HG03521 (cell line): ENCODE data around the gene INPP5F.
A peak's percentile ranks its signal among the peaks of the same experiment; 100 is the strongest.

Experiments
- ATAC-seq: cut with Tn5 transposase; IDR thresholded peaks from one replicate; pipeline ENCODE4 v1.9.1; 2021; ENCODE audit warnings: mild to moderate bottlenecking, moderate library complexity; ENCODE audit not compliant: unreplicated experiment

The INPP5F gene, protein sequence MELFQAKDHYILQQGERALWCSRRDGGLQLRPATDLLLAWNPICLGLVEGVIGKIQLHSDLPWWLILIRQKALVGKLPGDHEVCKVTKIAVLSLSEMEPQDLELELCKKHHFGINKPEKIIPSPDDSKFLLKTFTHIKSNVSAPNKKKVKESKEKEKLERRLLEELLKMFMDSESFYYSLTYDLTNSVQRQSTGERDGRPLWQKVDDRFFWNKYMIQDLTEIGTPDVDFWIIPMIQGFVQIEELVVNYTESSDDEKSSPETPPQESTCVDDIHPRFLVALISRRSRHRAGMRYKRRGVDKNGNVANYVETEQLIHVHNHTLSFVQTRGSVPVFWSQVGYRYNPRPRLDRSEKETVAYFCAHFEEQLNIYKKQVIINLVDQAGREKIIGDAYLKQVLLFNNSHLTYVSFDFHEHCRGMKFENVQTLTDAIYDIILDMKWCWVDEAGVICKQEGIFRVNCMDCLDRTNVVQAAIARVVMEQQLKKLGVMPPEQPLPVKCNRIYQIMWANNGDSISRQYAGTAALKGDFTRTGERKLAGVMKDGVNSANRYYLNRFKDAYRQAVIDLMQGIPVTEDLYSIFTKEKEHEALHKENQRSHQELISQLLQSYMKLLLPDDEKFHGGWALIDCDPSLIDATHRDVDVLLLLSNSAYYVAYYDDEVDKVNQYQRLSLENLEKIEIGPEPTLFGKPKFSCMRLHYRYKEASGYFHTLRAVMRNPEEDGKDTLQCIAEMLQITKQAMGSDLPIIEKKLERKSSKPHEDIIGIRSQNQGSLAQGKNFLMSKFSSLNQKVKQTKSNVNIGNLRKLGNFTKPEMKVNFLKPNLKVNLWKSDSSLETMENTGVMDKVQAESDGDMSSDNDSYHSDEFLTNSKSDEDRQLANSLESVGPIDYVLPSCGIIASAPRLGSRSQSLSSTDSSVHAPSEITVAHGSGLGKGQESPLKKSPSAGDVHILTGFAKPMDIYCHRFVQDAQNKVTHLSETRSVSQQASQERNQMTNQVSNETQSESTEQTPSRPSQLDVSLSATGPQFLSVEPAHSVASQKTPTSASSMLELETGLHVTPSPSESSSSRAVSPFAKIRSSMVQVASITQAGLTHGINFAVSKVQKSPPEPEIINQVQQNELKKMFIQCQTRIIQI

DNA sequence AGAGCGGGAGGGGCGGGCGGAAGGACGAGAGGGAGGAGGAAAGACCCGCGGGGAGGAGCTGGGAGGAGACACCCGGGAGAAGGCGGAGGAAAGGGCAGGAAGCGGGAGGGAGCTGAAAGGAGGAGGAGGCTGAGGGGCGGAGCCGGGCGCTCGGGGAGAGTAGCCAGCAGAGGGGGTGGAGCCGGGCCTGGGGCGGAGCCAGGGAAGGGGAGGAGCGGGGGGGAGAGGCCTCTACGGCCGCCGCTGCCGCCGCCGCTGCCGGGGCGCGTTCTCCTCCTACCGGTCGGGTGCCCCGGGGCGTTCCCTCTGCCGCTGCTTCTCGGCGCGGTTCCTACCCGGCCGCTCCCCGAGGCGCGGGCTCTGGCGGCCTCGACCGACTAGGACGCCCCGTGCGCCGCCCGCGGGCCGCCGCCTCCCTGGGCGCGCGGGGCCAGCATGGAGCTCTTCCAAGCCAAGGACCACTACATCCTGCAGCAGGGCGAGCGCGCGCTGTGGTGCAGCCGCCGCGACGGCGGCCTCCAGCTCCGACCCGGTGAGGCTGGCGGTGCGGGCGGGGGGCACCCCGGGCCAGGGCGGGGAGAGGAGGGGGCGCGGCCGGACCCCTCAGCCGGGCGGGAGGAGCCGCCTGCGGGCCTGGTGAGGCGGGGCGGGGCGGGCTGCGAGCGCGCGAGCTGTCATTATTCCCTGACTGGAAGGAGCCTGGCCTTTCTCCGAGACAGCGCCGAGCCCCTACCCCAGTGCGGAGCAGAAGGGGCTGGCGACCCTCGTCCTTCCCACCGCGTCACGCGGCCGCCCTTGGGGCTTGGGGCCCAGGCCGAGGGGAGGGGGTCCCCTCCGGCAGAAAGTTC is at the start of gene INPP5F:
Gene INPP5F, plus strand, starts transcription at position 223 of the 848 bp plus-strand sequence. Its CDS starts 213 bp downstream, at position 436.
- peak; percentile 86 for ATAC-seq

DNA sequence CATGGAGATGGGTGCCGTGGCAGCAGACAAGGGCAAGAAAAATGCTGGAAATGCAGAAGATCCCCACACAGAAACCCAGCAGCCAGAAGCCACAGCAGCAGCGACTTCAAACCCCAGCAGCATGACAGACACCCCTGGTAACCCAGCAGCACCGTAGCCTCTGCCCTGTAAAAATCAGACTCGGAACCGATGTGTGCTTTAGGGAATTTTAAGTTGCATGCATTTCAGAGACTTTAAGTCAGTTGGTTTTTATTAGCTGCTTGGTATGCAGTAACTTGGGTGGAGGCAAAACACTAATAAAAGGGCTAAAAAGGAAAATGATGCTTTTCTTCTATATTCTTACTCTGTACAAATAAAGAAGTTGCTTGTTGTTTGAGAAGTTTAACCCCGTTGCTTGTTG is 48.7 kb upstream of the INPP5F start:
- no peak for ATAC-seq

DNA sequence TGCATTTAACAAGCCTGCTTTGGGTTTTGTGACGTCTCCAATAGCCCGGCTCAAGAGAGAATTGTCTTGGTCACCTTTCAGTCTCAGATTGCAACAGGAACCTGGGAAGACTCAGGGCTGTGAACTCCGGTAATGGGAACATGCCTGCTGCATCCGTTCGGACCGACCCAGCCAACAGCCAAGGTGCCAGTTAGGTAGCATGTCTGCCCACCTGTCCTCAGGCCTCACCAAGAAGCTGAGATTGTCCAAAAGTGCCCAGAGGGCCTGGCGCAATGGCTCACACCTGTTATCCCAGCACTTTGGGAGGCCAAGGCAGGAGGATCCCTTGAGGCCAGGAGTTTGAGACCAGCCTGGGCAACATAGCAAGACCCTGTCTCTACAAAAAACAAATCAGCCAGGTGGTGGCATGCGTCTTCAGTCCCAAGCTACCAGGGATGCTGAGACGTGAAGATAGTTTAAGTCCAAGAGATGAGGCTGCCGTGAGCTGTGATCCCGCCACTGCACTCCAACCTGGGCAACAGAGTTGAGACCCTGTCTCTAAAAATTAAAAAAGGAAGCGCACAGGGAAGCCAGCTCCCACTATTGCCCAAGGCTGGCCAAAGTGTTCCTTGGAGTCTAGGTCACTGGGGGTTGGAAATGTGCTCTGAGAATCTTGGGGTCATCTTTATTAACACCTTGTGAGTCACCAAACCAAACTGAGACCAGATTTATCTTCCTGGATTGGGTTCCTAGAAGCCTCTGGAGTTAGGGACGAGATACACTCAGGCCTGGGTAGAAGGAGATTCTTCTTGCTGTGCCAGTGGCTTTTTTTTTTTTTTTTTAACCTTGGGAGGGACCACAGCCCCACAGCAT is 47.7 kb upstream of the INPP5F start:
- no peak for ATAC-seq

DNA sequence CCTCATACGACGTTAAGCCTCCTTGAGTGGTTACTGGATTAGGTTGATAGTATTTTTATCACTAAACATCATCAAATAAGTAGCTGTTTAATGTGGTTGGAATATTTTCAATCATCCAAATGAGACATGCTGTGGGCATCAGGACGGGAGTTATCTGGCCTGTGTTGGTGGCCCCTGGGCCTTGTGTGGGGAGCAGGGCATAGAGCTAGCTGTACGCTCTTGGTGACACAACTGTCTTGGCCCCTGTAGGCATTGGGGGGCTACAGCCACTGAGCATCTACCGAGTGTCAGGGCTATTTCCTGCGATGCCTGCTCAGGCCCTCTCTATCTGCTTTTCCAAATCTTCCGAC is 46.4 kb upstream of the INPP5F start:
- ATAC-seq, result no peak

DNA sequence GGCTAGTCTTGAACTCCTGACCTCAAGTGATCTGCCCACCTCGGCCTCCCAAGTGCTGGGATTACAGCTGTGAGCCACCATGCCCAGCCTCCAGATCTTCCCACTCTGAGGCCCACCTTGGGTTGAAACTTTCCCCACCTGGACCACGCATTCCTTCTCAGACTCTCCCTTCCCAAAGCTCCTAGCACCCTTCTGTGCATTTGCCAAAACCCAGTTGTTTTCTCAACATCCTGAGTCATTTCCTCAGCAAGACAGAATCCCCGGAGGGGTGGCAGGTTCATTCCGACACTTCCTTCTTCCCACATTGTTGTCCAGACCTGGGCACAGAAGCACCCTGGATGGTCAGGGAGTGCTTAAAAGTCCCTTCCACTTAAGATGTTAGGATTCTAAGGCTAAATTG is 45.8 kb upstream of the INPP5F start:
- ATAC-seq, result no peak

DNA sequence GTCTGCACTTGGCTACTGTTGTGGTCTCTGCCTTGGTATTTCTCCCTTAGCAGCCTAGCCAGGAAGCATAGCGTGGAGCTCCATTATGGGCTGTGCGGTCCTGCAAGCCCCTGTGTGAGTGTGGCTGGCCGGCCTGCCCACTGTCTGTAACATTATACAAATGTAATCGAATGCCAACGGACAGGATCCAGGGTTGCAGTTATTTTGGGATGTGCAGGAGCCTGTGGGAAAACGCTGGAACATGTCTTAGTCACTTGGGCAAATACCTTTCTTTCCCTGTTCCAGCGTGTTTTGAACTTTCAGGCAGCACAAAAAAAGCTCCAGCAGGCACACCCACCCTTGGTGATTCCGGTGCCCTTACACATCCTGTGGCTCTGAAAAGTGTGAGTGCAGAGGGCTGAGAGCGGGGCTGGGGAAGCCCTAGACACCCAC is 45.2 kb upstream of the INPP5F start:
- no peak for ATAC-seq

DNA sequence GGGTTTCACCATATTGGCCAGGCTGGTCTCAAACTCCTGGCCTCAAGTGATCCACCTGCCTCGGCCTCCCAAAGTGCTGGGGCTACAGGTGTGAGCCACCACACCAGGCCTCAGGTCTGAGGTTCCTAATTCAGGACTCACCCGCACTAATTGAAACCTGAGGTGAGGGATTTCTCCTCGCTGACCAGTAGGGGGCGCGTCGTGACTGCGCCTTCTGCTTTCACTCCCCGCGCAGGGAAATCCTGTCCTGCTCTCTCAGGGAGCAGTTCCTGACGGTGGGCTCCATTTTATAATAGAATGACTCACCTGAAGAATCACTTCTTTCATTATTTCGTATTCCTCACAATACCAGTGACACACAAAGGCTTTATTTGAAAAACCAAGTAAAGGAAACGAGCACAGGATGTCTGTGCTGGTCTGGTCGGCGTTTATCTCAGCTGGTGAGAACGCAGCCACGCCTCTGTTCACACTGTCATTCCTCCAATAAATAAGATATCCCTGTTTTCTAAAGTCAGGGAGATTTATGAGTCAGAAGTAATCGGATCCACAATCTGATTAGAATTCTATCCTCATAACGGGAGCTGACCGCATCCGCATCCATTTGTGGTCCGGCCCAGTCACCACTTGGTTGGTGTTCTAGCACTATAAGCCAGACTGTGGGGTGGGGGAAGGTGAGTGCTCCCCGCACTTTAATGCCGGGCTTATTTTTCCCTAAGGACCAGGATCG is 39.2 kb upstream of the INPP5F start:
- ATAC-seq, result peak; percentile 65

DNA sequence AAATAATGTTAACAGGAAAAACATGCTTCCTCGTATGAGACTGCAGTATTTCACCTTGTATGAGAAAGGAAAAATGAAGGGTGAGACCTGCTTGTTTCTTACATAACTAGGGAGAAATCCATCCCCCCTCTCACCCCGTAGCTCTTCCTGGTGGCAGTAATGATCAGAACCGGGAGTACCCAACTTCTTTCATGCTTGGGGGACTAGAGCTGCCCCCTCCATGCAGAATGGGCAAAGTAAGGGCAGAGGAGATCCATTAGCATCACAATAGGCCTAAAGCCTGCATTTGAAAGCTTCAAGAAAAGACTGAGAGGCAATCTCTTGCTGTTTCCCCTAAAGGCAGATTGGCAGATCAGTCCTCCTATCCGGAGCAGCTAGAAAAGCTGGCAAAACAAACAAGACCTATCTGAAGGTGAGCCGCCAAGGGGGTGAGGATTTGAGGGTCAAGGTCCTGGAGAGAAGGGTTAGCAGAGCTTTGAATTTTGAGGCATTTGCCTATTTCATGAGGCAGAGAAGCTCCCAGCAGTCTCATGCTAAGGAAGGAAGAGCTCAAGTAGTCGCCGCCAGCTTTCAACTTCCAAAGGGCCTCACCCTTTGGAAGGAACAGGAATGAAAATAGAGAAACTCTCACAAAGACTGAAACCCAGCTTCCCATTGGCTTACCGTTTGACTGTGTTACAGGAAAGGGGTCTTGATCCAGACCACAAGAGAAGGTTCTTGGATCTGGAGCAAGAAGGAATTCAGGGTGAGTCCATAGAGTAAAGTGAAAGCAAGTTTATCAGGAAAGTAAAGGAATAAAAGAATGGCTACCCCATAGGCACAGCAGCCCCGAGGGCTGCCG is 38.4 kb upstream of the INPP5F start:
- no peak for ATAC-seq

DNA sequence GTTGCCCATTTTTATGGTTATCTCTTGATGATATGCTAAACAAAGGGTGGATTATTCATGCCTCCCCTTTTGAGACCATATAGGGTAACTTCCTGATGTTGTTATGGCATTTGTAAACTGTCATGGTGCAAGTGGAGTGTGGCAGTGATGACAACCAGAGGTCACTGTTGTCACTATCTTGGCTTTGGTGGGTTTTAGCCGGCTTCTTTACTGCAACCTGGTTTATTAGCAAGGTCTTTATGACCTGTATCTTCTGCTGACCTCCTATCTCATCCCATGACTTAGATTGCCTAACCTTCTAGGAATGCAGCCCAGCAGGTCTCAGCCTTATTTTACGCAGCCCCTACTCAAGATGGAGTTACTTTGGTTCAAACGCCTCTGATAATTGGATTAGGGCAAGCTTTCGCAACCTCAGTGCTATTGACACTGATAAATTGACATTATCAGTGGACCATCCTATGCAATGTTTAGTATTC is 37.8 kb upstream of the INPP5F start:
- no peak for ATAC-seq

DNA sequence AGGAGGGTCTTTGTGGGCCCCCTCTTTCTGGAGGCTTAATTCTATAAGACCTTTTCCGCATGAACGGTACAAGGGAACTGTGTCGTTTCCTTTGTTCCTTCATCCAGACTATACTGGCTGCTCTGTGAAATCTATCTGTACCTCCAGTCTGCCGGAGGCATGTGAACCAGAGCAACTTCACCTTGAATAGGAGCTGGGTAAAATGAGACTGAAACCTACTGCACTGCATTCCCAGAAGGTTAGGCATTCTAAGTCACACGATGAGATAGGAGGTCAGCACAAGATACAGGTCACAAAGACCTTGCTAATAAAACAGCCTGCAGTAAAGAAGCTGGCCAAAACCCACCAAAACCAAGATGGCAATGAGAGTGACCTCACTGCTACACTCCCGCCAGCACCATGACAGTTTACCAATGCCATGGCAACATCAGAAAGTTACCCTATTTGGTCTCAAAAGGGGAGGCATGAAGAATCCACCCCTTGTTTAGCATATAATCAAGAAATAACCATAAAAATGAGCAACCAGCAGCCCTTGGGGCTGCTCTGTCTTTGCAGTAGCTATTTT is 36.8 kb upstream of the INPP5F start:
- no peak for ATAC-seq

DNA sequence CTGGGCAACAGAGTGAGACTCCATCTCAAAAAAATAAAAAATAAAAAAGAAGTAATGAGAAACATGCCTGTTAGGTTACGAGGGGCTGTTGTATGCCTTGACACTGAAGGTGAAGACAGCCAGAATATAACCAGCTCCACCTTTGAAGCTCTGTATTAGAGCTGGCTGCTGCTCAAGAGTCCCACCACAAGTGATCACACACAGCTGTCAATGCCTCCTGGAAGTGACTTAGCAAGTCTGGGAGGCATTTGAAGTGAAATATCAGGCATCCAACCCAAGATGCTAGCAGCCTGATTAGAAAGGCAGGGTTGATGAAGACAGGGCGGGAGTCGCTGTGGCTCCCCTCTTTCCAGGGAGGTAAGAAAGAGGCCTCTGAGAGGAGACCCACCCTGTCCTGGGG is 34.1 kb upstream of the INPP5F start:
- no peak for ATAC-seq

DNA sequence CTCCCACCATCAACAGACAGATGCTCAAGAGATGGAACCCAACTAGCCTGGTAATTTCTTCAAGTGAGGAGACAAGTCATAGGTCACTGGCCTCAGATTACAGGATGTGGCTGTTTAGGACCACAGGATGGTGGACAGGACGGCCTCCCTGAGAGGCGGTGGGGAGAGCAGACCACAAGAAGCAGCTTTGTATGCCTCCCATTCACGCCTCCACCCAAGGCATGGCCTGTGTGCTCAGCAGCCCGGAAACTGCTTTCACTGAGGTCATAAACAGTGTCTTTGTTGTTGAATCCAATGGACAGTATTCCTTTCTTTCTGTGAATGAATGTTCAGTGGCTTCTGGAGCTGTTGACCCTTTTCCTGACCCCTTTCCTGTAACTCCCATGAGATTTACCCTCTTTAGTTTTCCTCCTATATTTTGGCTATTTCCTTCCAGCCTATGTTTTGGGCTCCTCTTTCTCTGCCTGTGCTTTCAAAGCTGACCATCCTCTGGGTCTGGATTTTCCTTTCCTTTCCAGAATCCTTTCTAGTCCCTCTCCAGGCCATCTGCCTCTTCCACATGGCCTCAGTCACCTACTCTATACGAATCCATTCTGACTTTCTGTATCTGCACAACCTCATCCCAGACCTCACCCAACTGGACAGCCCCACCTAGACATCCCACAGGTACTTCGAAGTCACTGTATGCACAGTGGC is 32.4 kb upstream of the INPP5F start:
- ATAC-seq, result no peak

DNA sequence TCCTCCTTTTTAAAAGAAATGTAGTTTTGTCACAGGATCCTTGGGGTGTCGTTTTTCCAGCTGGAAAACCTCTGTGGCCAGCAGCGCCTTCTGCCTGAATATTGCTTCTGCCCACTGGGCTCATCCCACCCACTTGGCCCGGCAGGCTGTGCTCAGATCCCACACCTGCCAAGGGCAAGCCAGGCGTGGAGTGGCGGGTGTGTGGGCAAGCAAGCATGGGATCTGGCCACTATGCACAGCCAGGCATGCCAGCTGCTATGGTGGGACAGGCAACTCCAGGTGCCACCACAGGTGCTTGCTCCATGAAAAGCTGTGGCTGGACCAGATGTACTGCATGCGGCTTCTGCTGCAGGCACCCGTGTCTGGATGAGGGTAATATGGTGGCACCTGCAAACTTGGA is 31.2 kb upstream of the INPP5F start:
- ATAC-seq, result no peak

DNA sequence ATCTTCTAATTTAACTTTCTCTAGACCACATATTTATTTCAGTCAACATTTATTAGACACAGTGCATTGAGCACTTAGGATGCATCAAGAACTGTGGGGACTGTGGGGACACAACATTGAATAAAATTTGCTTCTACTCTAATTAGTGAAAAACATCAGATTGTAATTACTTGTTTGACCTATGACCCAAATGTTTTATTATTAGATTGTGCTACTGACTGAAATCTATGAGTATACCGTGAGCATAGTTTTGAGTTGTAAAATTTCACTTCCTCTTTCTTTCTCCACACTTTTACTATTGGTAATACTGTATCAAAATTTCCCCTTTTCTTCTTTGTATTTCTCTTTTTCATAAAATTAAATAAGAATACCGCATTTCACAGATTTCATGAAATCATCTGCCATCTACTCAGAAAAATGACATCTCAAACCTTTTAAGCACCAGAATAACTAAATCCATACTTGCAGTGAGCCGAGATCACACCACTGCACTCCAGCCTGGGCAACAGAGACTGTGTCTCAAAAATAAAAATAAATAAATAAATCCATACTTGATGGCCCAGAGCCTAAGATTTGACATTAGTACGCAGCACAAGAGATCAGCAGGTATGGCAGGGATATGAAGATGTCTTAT is 25.4 kb upstream of the INPP5F start:
- peak; percentile 35 for ATAC-seq

DNA sequence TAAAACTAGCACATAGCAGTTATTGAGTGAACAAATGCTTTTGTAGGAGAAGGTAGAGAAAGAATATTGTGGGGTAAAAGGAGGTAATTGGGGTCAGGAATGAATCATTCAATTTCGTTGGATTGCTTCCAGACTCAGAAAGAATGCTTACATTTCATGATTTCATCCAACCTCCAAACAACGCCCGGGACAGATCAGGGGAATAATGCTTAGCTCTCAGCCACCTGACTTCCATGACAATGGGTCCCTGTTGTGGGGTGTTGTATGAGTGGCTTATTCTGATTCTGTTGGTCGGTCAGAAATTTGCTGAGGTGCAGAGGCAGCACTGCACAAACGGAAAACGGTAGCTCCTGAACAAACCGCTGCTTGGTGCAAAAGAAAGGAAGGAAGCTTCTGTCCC is 24.0 kb upstream of the INPP5F start:
- no peak for ATAC-seq

DNA sequence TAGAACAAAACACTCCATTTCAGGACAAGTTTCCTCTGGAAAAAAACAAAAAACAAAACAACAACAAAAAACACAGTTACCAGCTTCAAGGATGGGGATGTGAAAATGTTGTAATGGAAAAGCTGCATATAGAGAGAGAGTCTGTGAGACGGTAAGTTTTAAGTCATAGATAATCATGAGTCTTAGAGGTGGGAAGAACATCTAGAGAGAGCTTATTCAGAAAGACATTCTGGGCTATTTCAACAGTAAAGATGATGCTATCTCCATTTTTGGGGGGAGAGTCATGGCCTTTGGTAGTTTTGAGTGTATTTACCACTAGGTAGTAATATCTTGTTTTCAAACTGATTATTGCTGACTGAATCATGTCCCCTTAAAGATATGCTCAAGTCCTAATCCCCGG is 23.3 kb upstream of the INPP5F start:
- no peak for ATAC-seq
